Small intestine (tissue), 7 donors: Measurements from ENCODE around the gene PTGES2. TPM values are rescaled to one million over a fixed set of nuclear protein-coding genes. Genes with fewer than 3 reads are reported as not detected.

Experiments
- DNase-seq, 2 donors: peaks; one replicate each; pipeline versions ENCODE4 v3.0.0 to v3.0.0-alpha.2; 2013
- FAIRE-seq: peaks from 2 replicates; lab custom pipeline; 2012; peaks lifted over from hg19 to GRCh38; lab: Jason Lieb, UNC
- H3K27ac ChIP-seq, 3 donors: one replicate each; pipeline ENCODE4 v1.5.1; 2013; ENCODE audit warnings: low read length in 2 of 3, mild to moderate bottlenecking in 2 of 3, control low read depth in 1 of 3, inconsistent platforms in 1 of 3, low read depth in 1 of 3, moderate library complexity in 1 of 3
- H3K27me3 ChIP-seq, 3 donors: one replicate each; pipeline ENCODE4 v1.6.1; 2013; ENCODE audit warnings: low read length in 3 of 3, inconsistent platforms in 1 of 3; ENCODE audit not compliant: control insufficient read depth in 3 of 3, insufficient read depth in 3 of 3
- H3K36me3 ChIP-seq, 3 donors: one replicate each; pipeline ENCODE4 v1.6.1; 2013; ENCODE audit warnings: low read length in 3 of 3, inconsistent platforms in 1 of 3, low read depth in 1 of 3, mild to moderate bottlenecking in 1 of 3, moderate library complexity in 1 of 3; ENCODE audit not compliant: control insufficient read depth in 3 of 3, insufficient read depth in 2 of 3
- H3K4me1 ChIP-seq, 3 donors: one replicate each; pipeline ENCODE4 v1.6.1; 2013; ENCODE audit warnings: low read length in 2 of 3, inconsistent platforms in 1 of 3, low read depth in 1 of 3, mild to moderate bottlenecking in 1 of 3, moderate library complexity in 1 of 3; ENCODE audit not compliant: control insufficient read depth in 3 of 3, insufficient read depth in 2 of 3
- H3K4me3 ChIP-seq, 3 donors: one replicate each; pipeline ENCODE4 v1.5.1; 2013; ENCODE audit warnings: low read length in 3 of 3, control low read depth in 1 of 3, inconsistent platforms in 1 of 3, low read depth in 1 of 3, mild to moderate bottlenecking in 1 of 3, moderate library complexity in 1 of 3
- H3K9me3 ChIP-seq, 2 donors: one replicate each; pipeline ENCODE4 v1.6.1; 2013; ENCODE audit warnings: low read depth in 1 of 2, low read length in 1 of 2; ENCODE audit not compliant: control insufficient read depth in 2 of 2, insufficient read depth in 1 of 2
- WGBS, 3 donors: extraction: QIAGEN DNeasy Blood & Tissue Kit; methylation state at CpG; one replicate each; pipeline ENCODE4 v1.1.7; 2013; 5-methylcytosine and 5-hydroxymethylcytosine counted together
- polyA plus RNA-seq, 4 donors: library from polyadenylated mRNA; stranded (reverse) in 3 of 4; unstranded in 1 of 4; fragments of 200-250 nt in 3 of 4; fragments of 120-200 nt in 1 of 4; gene quantifications; one replicate each; pipeline versions ENCODE4 v1.2.1 to v1.2.3, GENCODE V29; 2013
- donor health status: healthy with polysubstance abuse.
- donor health status: control.
- donor health status: control.
- donor health status: Bipolar disorder and iron deficiency.
- donor health status: healthy.

PTGES2 gene
- polyA plus RNA-seq, 4 donors = 47.7 to 99.7 (median 76.0) TPM

GRCh38 chr9:128145536-128145935, 18.0 kb upstream of the PTGES2 start:
- Histone ChIP-seq H3K4me1 (peaks cover 0 to 42% (median 4%) of the 10 kb centered on the region in 3 donors), H3K4me3 (no peak overlapping the region), H3K36me3 (no peaks in the 10 kb centered on the region), H3K27me3 (no peaks in the 10 kb centered on the region), H3K9me3 (no peaks in the 10 kb centered on the region), H3K27ac (no peak overlapping the region)
- WGBS, 3 donors = 64 to 83% (median 72%) methylated on average over 8 of the region's 8 CpGs
- FAIRE-seq (no peak), DNase-seq (no peak)

DNA sequence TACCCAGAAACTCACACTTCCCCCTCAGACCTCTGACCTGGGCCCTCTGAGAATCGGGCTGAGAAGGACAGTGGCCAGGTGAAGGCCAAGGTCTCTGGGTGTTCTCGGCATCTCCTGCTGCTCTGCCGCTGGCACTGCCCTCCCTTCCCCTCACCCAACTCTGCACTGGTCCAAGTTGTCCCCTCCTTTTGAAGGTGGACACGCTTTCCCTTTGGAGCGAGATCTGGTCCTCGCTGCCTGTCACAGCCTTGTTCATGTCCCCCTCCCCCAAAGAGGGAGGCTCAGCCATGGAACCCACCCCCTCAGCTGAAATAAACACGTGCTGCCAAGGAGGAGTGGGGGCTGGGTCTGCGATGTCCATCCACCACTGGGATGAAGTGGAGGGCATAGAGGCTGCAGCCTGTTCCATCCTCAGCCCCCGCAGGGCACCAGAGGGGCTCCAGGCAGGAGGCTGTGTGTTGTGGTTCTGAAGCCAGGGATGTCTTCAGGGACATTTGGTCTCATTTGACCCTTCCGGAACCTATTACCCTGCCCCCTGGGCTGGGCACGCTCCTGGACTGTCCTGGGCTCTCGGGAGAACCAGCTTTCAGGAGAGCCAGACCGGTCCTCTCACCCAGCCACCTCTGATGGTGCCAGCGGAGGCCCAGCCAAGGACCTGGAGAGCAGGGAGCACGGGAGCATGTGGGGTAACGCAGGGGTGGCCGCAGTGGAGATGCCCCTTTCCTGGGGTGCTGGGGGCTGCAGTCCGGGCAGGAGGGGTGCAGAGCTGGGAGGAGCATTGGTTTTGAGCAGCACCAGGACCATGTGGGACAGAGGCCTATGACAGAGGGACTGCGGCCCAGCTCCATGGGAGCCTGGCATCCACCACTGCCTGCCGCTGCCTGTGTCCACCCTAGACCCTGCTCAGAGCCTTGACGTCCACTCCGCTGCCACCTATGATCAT, 17.0 kb upstream of the PTGES2 start:
- no peak for DNase-seq
- H3K9me3 ChIP-seq = no peaks in the 10 kb centered on the region
- no peaks in the 10 kb centered on the region for H3K27me3 ChIP-seq
- 87 to 89% (median 89%) methylated on average over 22 of the region's 22 CpGs for WGBS, 3 donors
- no peaks in the 10 kb centered on the region for H3K36me3 ChIP-seq
- no peak overlapping the region for H3K4me3 ChIP-seq
- peaks cover 0 to 40% (median 3%) of the 10 kb centered on the region in 3 donors for H3K4me1 ChIP-seq
- no peak overlapping the region for H3K27ac ChIP-seq
- FAIRE-seq = no peak

DNA sequence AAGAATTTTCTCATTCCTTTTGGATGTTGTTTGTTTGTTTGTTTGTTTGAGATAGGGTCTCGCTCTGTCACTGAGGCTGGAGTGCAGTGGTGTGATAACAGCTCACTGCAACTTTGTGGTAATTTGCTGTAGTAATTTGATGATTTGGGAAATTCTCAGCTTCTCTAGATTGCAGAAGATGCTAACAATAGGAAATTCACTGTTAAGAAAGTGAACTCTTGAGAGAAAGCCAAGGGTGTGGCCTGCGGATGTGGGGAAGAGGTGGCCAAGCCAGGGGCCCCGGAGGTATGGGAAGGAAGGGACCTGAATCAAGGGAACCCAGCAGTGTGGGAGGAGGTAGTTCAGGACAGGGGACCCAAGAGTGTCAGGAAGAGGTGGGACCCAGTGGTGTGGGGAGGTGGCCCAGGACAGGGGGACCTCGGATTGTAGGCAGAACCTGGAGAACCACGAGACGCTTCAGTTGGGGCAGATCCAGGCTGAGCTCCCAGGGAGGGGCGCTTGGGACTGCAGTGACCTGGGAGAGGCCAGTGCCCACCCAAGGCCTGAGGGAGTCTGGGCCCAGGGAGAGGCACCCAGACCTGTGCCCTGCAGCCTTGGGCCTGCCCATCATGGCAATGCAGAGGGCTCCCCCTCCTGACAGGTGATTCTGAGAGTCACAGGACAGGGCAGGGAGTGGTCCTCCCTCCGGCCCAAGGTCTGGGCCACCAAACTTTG, 16.2 kb upstream of the PTGES2 start:
- no peak overlapping the region for H3K27ac ChIP-seq
- DNase-seq = no peak

DNA sequence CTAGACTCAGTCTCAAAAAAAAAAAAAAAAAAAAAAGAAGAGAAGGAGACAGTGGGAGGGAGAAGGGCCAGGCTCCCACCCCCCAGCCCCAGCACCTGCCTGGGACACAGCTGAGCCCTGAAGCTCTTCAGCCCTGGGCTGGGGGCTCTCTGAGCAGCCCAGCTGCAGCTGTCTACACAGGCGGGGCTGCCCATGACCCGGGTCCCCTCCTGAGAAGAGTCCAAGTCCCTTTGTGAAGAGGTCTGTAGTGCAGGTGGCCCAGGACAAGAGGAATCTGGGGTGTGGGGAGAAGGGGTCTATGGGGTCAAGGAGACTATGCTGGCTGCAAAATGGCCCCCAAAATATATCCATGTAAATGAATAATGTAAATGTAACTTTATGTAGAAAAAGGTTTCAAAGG, 15.1 kb upstream of the PTGES2 start:
- no peak overlapping the region for H3K27ac ChIP-seq
- no peak overlapping the region for H3K4me3 ChIP-seq
- no peaks in the 10 kb centered on the region for H3K27me3 ChIP-seq
- DNase-seq = no peak
- no peaks in the 10 kb centered on the region for H3K9me3 ChIP-seq
- H3K36me3 ChIP-seq = no peaks in the 10 kb centered on the region
- no peak for FAIRE-seq
- WGBS, 3 donors = 65 to 80% (median 70%) methylated on average over 2 of the region's 2 CpGs
- H3K4me1 ChIP-seq = peaks cover 0 to 25% (median 0%) of the 10 kb centered on the region in 3 donors

More for the DNA sequence above, 16.2 kb upstream of the PTGES2 start:
- Histone ChIP-seq H3K4me1 (peaks cover 0 to 32% (median 0%) of the 10 kb centered on the region in 3 donors), H3K27me3 (no peaks in the 10 kb centered on the region), H3K36me3 (no peaks in the 10 kb centered on the region), H3K4me3 (no peak overlapping the region), H3K9me3 (no peaks in the 10 kb centered on the region)
- WGBS, 3 donors = 58 to 74% (median 68%) methylated on average over 6 to 8 of the region's 8 CpGs
- no peak for FAIRE-seq

DNA sequence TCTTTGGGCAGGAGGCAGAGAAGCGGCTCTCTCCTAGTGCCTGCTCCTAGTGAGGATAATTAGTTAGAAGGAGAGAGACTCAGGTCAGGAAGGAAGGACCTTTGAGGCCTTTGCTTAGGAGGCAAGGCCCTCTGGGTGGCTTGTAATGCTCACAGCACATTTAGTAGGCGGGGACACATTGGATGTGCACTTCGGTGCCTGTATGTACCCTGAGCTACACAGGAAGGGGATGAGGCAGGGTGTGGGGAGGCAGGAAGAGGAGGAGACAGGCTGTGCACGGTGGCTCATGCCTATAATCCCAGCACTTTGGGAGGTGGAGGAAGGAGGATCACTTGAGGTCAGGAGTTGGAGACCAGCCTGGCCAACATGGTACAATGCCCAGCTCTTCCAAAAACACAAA, 14.5 kb upstream of the PTGES2 start:
- Histone ChIP-seq H3K27ac (no peak overlapping the region), H3K36me3 (no peaks in the 10 kb centered on the region), H3K9me3 (no peaks in the 10 kb centered on the region), H3K27me3 (no peaks in the 10 kb centered on the region), H3K4me1 (peaks cover 0 to 25% (median 0%) of the 10 kb centered on the region in 3 donors), H3K4me3 (no peak overlapping the region)
- no peak for DNase-seq
- 54 to 70% (median 59%) methylated on average over 4 of the region's 4 CpGs for WGBS, 3 donors
- no peak for FAIRE-seq

- FAIRE-seq = no peak
These were observed 14.1 kb upstream of the PTGES2 start for GRCh38 chr9:128141604-128142003.

DNA sequence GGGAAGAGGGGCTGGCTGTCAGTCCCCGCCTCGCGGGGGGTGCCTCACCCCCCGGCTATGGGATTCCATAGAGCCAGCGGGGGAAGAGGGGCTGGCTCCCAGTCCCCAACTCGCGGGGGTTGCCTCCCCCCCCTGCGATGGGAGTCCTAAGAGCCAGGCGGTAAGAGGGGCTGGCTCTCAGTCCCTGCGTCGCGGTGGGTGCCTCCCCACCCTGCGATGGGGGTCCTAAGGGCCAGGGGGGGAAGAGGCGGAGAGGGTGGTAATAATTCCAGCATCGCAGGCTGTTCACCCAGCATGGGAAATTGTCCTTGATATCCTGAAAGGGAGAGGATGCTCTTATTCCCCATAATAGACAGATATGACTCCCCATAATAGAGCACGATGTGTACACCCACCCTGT, 12.1 kb upstream of the PTGES2 start:
- no peak for DNase-seq
- WGBS, 3 donors = 43 to 90% (median 76%) methylated on average over 7 to 16 of the region's 16 CpGs
- Histone ChIP-seq H3K4me1 (peaks cover 0 to 14% (median 0%) of the 10 kb centered on the region in 3 donors), H3K36me3 (no peaks in the 10 kb centered on the region), H3K27ac (no peak overlapping the region), H3K4me3 (peak overlapping the region in 1 of 3 donors; percentile 3), H3K27me3 (no peaks in the 10 kb centered on the region), H3K9me3 (no peaks in the 10 kb centered on the region)
- no peak for FAIRE-seq

More at GRCh38 chr9:128141604-128142003, 14.1 kb upstream of the PTGES2 start:
- H3K9me3 ChIP-seq = no peaks in the 10 kb centered on the region
- H3K27ac ChIP-seq = no peak overlapping the region
- 92 to 97% (median 96%) methylated on average over 3 of the region's 3 CpGs for WGBS, 3 donors
- peaks cover 0 to 25% (median 0%) of the 10 kb centered on the region in 3 donors for H3K4me1 ChIP-seq
- no peak overlapping the region for H3K4me3 ChIP-seq
- no peaks in the 10 kb centered on the region for H3K36me3 ChIP-seq
- DNase-seq = no peak
- no peaks in the 10 kb centered on the region for H3K27me3 ChIP-seq

DNA sequence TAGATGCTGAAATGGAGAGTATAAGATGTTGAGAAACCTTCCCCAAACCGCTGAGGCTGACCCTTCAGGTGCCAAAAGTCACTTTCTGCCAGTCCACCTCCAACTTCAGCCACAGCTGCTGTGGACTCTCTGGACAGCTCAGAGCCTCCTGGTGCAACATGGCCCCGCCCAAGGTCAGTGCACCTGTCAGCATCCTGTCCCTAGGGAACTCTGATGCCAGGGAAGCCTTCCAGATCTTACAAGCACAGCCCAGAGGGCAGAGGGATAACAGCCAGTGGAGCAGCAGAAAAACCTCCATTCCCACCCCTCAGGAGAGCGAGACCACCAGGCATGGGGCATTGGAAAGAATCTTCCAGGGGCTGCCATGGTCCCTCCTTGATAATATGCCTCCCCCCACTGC, 10.5 kb upstream of the PTGES2 start:
- DNase-seq = no peak

More for the DNA sequence above, 10.5 kb upstream of the PTGES2 start:
- no peaks in the 10 kb centered on the region for H3K9me3 ChIP-seq
- 75 to 92% (median 89%) methylated on average over 3 of the region's 3 CpGs for WGBS, 3 donors
- no peaks in the 10 kb centered on the region for H3K36me3 ChIP-seq
- no peak for FAIRE-seq
- H3K4me3 ChIP-seq = no peak overlapping the region
- H3K4me1 ChIP-seq = peaks cover 0 to 15% (median 0%) of the 10 kb centered on the region in 3 donors
- no peaks in the 10 kb centered on the region for H3K27me3 ChIP-seq
- H3K27ac ChIP-seq = no peak overlapping the region
